HG03442 (cell line): ENCODE data around the gene KCNK13.

Experiments
- ATAC-seq: cut with Tn5 transposase; IDR thresholded peaks from one replicate; pipeline ENCODE4 v1.9.1; 2021; ENCODE audit warnings: mild to moderate bottlenecking, moderate library complexity; ENCODE audit not compliant: unreplicated experiment

KCNK13 gene

DNA sequence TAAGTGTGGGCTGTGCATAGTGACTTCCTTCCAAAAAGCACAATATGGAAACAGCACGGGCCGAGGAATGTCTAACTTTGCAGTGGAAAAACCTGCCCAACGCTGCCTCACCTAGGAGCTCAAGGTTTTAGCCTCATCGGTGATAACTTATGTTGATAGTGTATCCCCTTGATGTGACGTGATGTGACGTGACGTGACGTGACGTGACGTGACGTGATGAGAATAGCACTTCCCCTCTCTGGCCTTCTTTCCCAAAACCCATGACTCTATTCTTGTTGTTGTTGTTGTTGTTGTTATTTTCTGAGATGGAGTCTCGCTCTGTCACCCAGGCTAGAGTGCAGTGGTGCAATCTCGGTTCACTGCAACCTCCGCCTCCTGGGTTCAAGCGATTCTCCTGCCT is 64.5 kb downstream of the KCNK13 start:
- ATAC-seq, result no peak

DNA sequence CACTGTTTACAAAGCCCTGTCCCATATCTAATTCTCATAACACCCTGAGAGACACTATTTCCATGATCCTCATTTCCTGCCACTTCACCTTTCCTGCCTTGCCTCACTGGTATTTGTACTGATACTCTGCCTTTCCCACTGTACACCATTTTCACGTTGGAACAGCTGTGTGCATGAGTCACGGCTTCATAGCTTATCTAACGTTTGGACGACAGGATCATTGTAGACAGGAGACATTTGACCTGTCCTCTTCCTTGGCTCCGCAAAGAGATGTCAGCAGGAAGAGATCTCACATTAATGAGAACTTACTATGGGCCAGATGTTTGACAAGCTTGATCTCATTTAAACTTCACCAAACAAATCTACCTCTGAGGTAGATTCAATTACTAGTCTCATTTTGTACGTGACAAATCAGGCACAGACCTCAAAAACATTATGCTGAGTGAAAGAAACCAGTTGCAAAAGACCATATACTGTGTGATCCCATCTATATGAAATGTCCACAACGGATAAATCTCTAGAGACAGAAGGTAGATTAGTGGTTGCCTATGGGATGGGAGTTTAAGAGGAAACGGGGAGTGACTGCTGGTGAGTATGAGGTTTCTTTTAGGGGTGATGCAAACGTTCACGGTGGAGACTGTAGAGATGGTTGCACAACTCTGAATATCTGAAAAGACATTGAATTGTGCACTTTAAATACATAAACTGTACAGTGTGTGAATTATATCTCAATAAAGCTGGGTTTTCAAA is 71.2 kb downstream of the KCNK13 start:
- ATAC-seq, result no peak

GRCh38 chr14:90136904-90137303 is 75.1 kb downstream of the KCNK13 start:
- no peak for ATAC-seq

GRCh38 chr14:90137807-90138206 is 76.0 kb downstream of the KCNK13 start:
- ATAC-seq, result no peak

DNA sequence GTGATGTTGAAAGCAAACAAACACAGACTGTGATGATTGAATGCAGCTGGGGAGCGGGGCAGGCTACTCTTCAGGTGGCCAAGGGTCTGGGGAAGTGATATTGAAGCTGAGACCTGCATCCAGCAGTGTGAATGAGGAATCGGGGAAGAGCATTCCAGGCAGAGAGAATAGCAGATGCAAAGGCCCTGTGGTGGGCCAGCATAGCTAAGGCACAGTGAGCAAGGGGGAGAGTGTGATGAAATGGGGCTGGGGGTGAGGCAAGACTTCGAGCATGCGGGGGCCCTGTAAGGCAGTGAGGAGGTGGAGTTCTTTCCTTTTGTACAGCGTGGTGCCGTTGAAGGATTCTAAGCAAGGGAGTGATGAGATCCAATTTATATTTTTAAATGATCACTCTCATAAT is 77.4 kb downstream of the KCNK13 start:
- no peak for ATAC-seq

GRCh38 chr14:90140298-90140955 is 78.6 kb downstream of the KCNK13 start:
- ATAC-seq, result no peak

GRCh38 chr14:90140956-90141316 is 79.1 kb downstream of the KCNK13 start:
- ATAC-seq, result no peak

GRCh38 chr14:90153429-90153828 is 91.6 kb downstream of the KCNK13 start:
- ATAC-seq, result no peak

DNA sequence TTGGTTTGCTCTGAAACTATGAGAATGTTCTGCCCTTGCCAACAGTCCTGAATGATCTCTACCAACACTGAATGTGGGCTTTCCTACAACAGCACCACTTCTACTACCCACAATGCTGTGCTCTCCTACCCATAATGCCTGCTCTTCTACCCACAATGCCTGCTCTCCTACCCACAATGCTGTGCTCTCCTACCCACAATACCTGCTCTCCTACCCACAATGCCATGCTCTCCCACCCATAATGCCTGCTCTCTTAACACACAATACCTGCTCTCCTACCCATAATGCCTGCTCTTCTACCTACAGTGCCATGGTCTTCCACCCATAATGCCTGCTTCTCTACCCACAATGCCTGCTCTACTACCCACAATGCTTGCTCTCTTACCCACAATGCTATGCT is 92.3 kb downstream of the KCNK13 start:
- no peak for ATAC-seq

GRCh38 chr14:90159146-90159545 is 97.4 kb downstream of the KCNK13 start:
- no peak for ATAC-seq

- no peak for ATAC-seq
Measured at GRCh38 chr14:90159688-90160087, 97.9 kb downstream of the KCNK13 start.

GRCh38 chr14:90161129-90161528 is 99.3 kb downstream of the KCNK13 start:
- no peak for ATAC-seq

DNA sequence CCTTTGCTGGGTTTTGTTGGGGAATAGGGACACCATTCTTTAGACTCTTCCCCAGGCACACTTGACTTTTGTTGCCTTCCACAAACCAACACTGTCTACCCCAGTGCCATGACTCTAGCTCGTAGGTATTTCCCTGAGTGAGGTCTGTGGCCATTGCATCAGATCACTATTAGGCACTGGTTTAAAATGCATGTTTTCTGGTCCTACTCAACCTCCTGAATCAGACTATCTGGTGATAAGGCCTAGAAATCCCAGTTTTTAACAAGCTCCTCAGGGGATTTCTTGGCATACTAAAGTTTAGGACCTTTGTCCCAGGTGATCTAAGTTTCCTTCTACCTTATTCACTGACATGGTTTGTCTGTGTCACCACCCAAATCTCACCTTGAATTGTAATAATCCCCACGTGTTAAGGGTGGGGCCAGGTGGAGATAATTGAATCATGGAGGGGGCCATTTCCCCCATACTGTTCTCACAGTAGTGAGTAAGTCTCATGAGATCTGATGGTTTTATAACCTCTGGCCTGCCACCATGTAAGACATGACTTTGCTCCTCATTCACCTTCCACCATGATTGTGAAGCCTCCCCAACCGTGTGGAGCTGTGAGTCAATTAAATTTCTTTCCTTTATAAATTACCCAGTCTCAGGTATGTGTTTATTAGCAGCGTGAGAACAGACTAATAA is 106.8 kb downstream of the KCNK13 start:
- ATAC-seq, result no peak

GRCh38 chr14:90175631-90176030 is 113.8 kb downstream of the KCNK13 start:
- ATAC-seq, result no peak

DNA sequence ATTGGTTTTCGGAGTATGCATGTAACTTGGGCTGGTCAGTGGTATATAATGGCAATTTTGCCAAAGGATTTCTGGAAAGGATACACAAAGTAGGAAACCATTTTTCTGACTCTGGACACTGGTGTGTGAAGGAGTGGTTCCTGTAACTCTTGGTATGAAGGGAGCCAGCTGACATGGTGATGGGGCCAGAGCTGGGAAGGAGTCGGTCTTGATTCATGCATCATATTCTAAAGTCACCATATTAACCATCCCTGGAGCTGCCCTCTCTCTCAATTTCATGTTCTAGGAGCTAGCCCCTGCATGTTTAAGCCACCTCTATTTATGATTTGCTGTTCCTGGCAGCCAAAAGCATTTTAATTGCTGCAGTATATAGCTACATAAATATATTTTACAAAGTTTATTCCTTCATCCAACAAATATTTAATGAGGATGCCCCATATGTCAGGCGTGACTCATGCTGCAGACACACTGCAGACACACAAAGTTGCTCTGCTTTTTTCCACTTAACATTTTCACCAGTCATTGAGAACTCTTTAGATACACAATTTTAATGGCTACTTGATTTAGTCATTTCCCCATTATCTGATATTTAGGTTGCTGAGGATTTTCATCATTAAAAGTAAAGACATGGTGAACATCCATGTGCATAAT is 115.9 kb downstream of the KCNK13 start:
- no peak for ATAC-seq

DNA sequence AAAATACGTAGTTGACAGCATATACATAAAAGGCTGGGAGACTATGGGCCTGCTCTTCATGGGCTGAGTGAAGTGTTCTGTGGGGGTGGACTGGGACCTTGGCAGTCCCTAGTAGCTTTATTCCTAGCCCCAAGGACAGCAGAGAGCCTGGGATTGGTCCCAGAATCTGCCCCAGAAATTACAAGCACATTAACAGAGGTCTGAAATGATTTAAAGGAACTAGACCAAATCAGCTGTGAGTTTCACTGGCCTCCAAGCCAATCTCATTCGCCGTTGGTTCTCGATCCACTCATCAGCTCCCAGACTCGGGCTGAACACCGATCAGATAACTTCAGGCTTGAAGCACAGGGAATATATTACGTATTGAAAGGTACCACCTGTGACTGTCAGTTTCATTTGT is 117.6 kb downstream of the KCNK13 start:
- ATAC-seq, result no peak

DNA sequence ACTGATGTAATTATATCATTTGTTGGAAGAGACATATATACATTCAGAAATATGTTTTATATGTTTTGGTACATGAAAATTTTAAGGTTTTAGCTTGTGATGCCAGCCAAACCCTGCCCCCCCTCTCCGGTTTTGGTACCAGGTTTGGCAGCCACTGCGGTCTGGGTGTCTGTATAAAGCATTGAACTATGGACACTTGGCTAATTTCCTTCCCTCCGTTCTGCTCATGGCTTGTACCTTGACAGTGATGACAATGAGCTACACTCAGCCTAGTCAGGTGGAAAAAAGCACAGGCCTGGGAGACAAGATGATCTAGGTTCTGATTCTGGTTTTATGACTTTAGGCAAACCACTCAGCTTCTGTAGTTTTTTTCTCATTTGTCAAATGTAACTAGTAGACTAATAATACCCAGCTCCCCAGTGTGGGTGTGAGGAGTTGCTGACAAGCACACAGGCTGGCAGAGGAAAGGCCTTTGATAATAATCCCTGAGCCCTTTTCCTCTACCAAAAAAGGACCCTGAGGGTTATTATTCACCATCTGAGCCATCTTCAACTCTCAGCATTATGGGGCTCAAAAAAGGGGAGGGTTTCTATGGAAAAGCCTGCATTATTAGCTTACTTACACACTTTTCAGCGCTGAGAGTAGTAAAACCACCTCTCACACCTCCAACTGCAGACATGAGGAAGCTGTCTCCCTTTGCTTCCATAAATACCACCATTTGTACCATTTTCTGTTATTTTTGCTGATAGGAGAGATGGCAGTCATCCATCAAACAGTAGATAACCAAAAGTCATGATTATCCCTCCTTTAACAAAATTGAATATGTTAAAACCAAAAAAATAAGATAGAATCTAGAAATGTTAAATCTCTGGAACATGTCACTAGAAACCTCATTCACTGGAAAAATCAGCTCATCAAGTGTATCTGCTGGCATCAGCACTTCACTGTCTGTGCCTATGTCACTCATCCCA is 118.3 kb downstream of the KCNK13 start:
- no peak for ATAC-seq

DNA sequence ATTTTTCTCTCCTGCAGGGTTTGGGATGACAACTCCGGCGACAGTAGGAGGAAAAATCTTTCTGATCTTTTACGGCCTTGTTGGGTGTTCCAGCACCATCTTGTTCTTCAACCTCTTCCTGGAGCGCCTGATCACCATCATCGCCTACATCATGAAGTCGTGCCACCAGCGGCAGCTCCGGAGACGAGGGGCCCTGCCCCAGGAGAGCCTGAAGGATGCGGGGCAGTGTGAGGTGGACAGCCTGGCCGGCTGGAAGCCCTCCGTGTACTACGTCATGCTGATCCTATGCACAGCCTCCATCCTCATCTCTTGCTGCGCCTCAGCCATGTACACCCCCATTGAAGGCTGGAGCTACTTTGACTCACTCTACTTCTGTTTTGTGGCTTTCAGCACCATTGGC is 122.3 kb downstream of the KCNK13 start:
- no peak for ATAC-seq

DNA sequence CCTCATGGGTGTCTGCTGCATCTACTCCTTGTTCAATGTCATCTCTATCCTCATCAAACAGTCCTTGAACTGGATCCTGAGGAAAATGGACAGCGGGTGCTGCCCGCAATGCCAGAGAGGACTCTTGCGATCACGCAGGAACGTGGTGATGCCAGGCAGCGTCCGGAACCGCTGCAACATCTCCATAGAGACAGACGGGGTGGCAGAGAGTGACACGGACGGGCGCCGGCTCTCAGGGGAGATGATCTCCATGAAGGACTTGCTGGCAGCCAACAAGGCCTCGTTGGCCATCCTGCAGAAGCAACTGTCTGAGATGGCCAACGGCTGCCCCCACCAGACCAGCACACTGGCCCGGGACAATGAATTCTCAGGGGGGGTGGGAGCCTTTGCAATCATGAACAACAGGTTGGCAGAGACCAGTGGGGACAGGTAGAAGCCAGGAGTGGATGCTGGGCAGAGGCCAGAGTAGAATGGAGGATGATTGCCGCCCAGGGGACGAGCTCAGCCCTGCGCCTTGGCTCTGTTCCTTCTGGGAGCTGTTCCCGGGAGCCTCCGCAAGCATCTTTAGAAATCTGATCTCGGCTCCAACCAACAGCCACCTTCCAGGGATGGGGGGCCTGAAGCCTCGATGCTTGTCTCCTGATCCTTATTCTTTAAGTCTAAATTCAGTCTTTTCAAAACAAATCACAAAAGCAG is 122.9 kb downstream of the KCNK13 start:
- ATAC-seq, result no peak

- ATAC-seq, result no peak
Measured at GRCh38 chr14:90188588-90188987, 126.8 kb downstream of the KCNK13 start.
